Activated T-helper 1 cell treated with anti-CD3 and anti-CD28 coated beads, Interleukin-12 subunit alpha, Interleukin-12 subunit beta, Interleukin-2, Interleukin-4 antibody, amounts not matched to agents 30 ng/mL and 10 ng/mL and 1 ng/mL, durations not matched to agents 14 hours and 24 hours and 36 hours (primary cell): ENCODE data around the gene ARHGAP21. TPM values are rescaled to one million over a fixed set of nuclear protein-coding genes. Genes with fewer than 3 reads are reported as not detected.

ENCODE experiments used
- DNase-seq: peaks from one replicate; pipeline ENCODE4 v3.0.0; 2021; ENCODE audit warnings: low spot score
- H3K27ac Mint-ChIP-seq: one replicate; pipeline ENCODE4 v1.8.0; 2021; ENCODE audit warnings: mild to moderate bottlenecking, mixed read lengths
- H3K27me3 Mint-ChIP-seq: one replicate; pipeline ENCODE4 v1.8.0; 2022; ENCODE audit warnings: mild to moderate bottlenecking, moderate library complexity, mixed read lengths; ENCODE audit not compliant: insufficient read depth
- H3K36me3 Mint-ChIP-seq: one replicate; pipeline ENCODE4 v1.8.0; 2021; ENCODE audit warnings: low read depth, mixed read lengths
- H3K4me1 Mint-ChIP-seq: one replicate; pipeline ENCODE4 v1.8.0; 2021; ENCODE audit warnings: low read depth, mixed read lengths
- H3K4me3 Mint-ChIP-seq: one replicate; pipeline ENCODE4 v1.8.0; 2021; ENCODE audit warnings: mild to moderate bottlenecking, moderate library complexity, mixed read lengths
- H3K9me3 Mint-ChIP-seq: one replicate; pipeline ENCODE4 v1.8.0; 2021; ENCODE audit warnings: mixed read lengths
- intact Hi-C: fragments of 100-400 bp; cut with micrococcal nuclease; formaldehyde crosslinking; loops from one replicate; pipeline ENCODE4 v1.15.1; 2024
- total RNA-seq: library from RNA; stranded (reverse); gene quantifications from 2 replicates; pipeline ENCODE4 v1.2.3, GENCODE V29; 2022

ARHGAP21 gene
- total RNA-seq, 1 donor from 2014 or later: 51.1 TPM

GRCh38 chr10:24597961-24598360, 125.7 kb downstream of the ARHGAP21 start:
- Mint-ChIP-seq H3K4me1 (peaks cover 24% of the 10 kb centered on the region), H3K9me3 (peaks cover 7% of the 10 kb centered on the region), H3K27ac (no peak overlapping the region), H3K4me3 (no peak overlapping the region), H3K27me3 (no peaks in the 10 kb centered on the region), H3K36me3 (peaks cover 50% of the 10 kb centered on the region)
- intact Hi-C loops: loop anchor here (1.0 kb wide), 1 partner anchor 223 kb away; no protein-coding TSS in a partner anchor
- DNase-seq: no peak

DNA sequence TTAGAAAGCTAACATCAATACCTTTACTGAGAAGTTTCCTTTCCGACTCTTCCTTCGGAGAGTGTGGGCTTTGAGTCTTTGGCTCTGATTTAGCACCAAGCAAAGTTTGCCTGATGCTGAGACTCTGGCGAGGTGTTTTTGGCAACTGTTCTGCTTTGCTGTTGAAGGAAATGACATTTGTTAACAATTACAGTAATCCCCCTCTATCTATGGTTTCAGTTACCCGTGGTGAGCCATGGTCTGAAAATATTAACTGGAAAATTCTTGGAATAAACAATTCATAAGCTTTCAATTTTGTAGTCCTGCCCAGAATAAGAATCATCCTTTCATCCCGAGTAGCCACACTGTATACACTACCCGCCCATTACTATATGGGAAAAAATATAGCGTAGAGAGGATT, 126.3 kb downstream of the ARHGAP21 start:
- H3K4me1 Mint-ChIP-seq: peaks cover 19% of the 10 kb centered on the region
- H3K4me3 Mint-ChIP-seq: no peak overlapping the region

DNA sequence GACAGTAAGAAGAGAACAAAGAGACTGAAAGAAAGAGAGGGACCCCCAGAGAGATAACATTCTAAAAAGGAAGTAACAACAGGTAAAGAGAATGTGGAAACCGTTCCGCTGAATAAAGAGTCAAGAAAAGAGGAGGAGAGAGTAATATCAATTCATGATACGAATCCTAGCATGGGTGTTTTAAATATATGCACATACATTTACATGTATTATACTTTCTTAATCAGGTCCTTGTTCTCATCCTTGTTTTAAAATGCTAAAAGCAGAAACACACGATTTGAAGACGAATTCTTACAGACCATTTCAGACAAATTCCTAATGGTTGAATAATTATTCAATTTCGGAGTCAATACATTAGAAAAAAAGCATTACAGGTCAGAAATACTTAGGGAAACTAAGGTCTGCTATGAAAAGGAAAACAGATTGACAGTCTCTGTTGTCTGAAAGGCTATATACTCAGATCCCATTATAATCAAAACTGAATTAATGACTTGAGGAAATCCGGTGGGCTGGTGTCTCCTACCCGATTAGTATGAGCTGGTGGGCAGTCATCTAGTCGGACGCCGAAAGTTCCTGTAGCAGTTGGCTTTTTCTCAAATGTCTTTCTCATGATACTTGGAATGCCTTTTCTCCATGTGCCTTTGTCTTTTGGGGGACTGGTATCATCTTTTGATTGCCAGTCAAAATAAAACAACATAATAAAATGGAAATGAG, 127.3 kb downstream of the ARHGAP21 start:
- intact Hi-C loops: no loop called here
- no peaks in the 10 kb centered on the region for H3K27me3 Mint-ChIP-seq
- no peak overlapping the region for H3K27ac Mint-ChIP-seq
- peaks cover 49% of the 10 kb centered on the region for H3K36me3 Mint-ChIP-seq
- no peak for DNase-seq
- no peaks in the 10 kb centered on the region for H3K9me3 Mint-ChIP-seq
- no peak overlapping the region for H3K4me3 Mint-ChIP-seq
- peaks cover 16% of the 10 kb centered on the region for H3K4me1 Mint-ChIP-seq

More for the DNA sequence above, 126.3 kb downstream of the ARHGAP21 start:
- Mint-ChIP-seq H3K9me3 (peaks cover 2% of the 10 kb centered on the region), H3K27ac (no peak overlapping the region), H3K27me3 (no peaks in the 10 kb centered on the region), H3K36me3 (peaks cover 46% of the 10 kb centered on the region)
- DNase-seq: no peak
- intact Hi-C loops: loop anchor here (1.0 kb wide), 1 partner anchor 224 kb away; no protein-coding TSS in a partner anchor

GRCh38 chr10:24590697-24591457, 132.8 kb downstream of the ARHGAP21 start:
- Mint-ChIP-seq H3K9me3 (no peaks in the 10 kb centered on the region), H3K36me3 (peaks cover 49% of the 10 kb centered on the region), H3K27ac (no peak overlapping the region), H3K4me1 (peaks cover 18% of the 10 kb centered on the region), H3K4me3 (no peak overlapping the region), H3K27me3 (no peaks in the 10 kb centered on the region)
- no peak for DNase-seq
- intact Hi-C loops: loop anchor here (1.0 kb wide), 1 partner anchor 12 kb away; no protein-coding TSS in a partner anchor

- H3K9me3 Mint-ChIP-seq: no peaks in the 10 kb centered on the region
- DNase-seq: no peak
- no peak overlapping the region for H3K4me3 Mint-ChIP-seq
- no peaks in the 10 kb centered on the region for H3K27me3 Mint-ChIP-seq
- intact Hi-C loops: no loop called here
- H3K27ac Mint-ChIP-seq: no peak overlapping the region
- peaks cover 18% of the 10 kb centered on the region for H3K4me1 Mint-ChIP-seq
- H3K36me3 Mint-ChIP-seq: peaks cover 48% of the 10 kb centered on the region
These were observed 134.4 kb downstream of the ARHGAP21 start for GRCh38 chr10:24589265-24589664.

GRCh38 chr10:24579906-24580305, 143.8 kb downstream of the ARHGAP21 start:
- DNase-seq: no peak
- Mint-ChIP-seq H3K36me3 (peaks cover 6% of the 10 kb centered on the region), H3K27ac (no peak overlapping the region), H3K4me3 (no peak overlapping the region), H3K27me3 (peaks cover 6% of the 10 kb centered on the region), H3K9me3 (no peaks in the 10 kb centered on the region), H3K4me1 (peaks cover 7% of the 10 kb centered on the region)
- intact Hi-C loops: no loop called here

DNA sequence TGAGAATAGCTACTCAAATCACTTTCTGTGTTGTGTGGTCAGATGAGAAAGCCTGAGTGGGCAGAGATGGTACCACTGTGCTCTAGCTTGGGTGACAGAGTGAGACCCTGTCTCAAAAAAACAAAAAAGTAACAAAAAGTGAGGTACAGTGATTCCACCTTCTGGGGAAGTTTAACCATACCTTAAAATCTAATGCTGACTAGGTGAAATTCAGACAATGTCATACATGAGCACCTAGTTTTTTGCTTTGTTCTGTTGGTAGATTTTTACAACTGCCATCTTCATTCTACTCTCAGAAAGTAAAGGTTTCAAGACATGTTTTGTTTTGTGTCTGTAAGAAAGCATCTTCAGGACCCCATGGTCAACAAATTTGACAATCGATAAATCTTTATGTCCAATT, 144.2 kb downstream of the ARHGAP21 start:
- no peak for DNase-seq
- Mint-ChIP-seq H3K27ac (no peak overlapping the region), H3K27me3 (peaks cover 6% of the 10 kb centered on the region), H3K36me3 (peaks cover 6% of the 10 kb centered on the region), H3K9me3 (no peaks in the 10 kb centered on the region), H3K4me1 (peaks cover 11% of the 10 kb centered on the region), H3K4me3 (no peak overlapping the region)
- intact Hi-C loops: no loop called here

- intact Hi-C loops: no loop called here
- Mint-ChIP-seq H3K4me3 (no peak overlapping the region), H3K36me3 (no peaks in the 10 kb centered on the region), H3K9me3 (no peaks in the 10 kb centered on the region), H3K4me1 (peaks cover 11% of the 10 kb centered on the region), H3K27ac (no peak overlapping the region), H3K27me3 (peaks cover 19% of the 10 kb centered on the region)
- no peak for DNase-seq
These were observed 148.1 kb downstream of the ARHGAP21 start for GRCh38 chr10:24575481-24576002.

- Mint-ChIP-seq H3K36me3 (no peaks in the 10 kb centered on the region), H3K9me3 (no peaks in the 10 kb centered on the region), H3K4me3 (no peak overlapping the region), H3K27ac (no peak overlapping the region), H3K4me1 (peaks cover 11% of the 10 kb centered on the region), H3K27me3 (peaks cover 19% of the 10 kb centered on the region)
- intact Hi-C loops: no loop called here
- no peak for DNase-seq
These were observed 149.0 kb downstream of the ARHGAP21 start for GRCh38 chr10:24574578-24575155.

- intact Hi-C loops: no loop called here
- Mint-ChIP-seq H3K4me3 (no peak overlapping the region), H3K4me1 (peaks cover 11% of the 10 kb centered on the region), H3K27ac (no peak overlapping the region), H3K9me3 (no peaks in the 10 kb centered on the region), H3K27me3 (peaks cover 19% of the 10 kb centered on the region), H3K36me3 (no peaks in the 10 kb centered on the region)
- DNase-seq: no peak
These were observed 149.5 kb downstream of the ARHGAP21 start for GRCh38 chr10:24574161-24574560.

GRCh38 chr10:24571870-24572450, 151.7 kb downstream of the ARHGAP21 start:
- Mint-ChIP-seq H3K27ac (no peak overlapping the region), H3K9me3 (no peaks in the 10 kb centered on the region), H3K36me3 (no peaks in the 10 kb centered on the region), H3K27me3 (peaks cover 16% of the 10 kb centered on the region), H3K4me3 (no peak overlapping the region), H3K4me1 (peaks cover 11% of the 10 kb centered on the region)
- intact Hi-C loops: no loop called here
- no peak for DNase-seq

DNA sequence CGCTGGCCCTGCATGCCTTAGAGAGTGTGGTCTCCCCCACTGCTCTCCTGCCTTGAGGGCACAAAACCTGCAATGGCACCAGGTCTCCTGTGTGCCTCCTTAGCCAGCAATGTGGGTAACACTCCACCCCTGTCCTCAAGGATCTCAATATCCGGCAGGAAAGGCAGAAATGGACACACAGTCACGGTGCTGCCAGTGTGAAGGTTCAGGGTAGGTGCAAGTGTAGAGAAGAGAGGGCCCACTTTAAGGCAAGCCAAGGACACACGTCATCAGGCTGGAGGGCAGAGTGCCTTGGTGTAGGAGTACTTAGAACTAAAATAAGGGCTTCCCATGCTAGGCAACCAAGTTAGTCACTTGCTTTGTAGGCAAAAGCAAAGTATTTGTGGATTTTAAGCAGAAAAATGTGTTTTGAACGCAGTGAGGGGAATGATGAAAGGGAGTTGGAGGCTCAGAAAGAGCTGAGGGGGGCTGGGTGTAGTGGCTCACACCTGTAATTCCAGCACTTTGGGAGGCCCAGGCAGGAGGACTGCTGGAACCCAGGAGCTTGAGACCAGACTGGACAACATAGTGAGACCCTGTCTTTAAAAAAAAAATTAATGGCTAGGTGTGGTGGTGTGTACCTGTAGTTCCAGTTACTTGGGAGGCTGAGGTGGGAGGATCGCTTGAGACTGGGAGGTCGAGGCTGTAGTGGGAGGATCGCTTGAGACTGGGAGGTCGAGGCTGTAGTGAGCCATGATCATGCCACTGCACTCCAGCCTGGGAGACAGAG, 152.8 kb downstream of the ARHGAP21 start:
- H3K27me3 Mint-ChIP-seq: peaks cover 13% of the 10 kb centered on the region
- intact Hi-C loops: no loop called here
- H3K9me3 Mint-ChIP-seq: no peaks in the 10 kb centered on the region
- H3K27ac Mint-ChIP-seq: no peak overlapping the region
- no peak for DNase-seq
- H3K4me1 Mint-ChIP-seq: peaks cover 11% of the 10 kb centered on the region
- no peak overlapping the region for H3K4me3 Mint-ChIP-seq
- H3K36me3 Mint-ChIP-seq: no peaks in the 10 kb centered on the region
